Endothelial cell of umbilical vein (primary cell): Measurements from ENCODE around the gene PRSS21. TPM values are rescaled to one million over a fixed set of nuclear protein-coding genes. Genes with fewer than 3 reads are reported as not detected.

Experiments
- BruUV-seq: library from RNA; stranded (reverse); fragments of 400-500 nt; replicated peaks from 2 replicates; lab custom pipeline; 2021; lab: Mats Ljungman, UMichigan
- CTCF ChIA-PET: fragments of 300-600, 350-600 bp; sonication (Branson Sonifier 250); formaldehyde crosslinking; loops from one replicate; lab custom pipeline; 2021; ENCODE audit warnings: antibody characterized with exemption, inconsistent platforms; lab: Charles Lee
- POLR2A ChIA-PET: fragments of 300-600, 350-600 bp; sonication (Branson Sonifier 250); formaldehyde crosslinking; loops from one replicate; lab custom pipeline; 2021; ENCODE audit warnings: antibody characterized with exemption, inconsistent platforms; lab: Charles Lee
- DNase-seq: peaks from one replicate; pipeline ENCODE4 v3.0.0-alpha.2; 2011; ENCODE audit warnings: low read depth, low spot score
- FAIRE-seq: peaks from 2 replicates; lab custom pipeline; 2011; peaks lifted over from hg19 to GRCh38; lab: Jason Lieb, UNC
- H2AFZ ChIP-seq: 2 replicates; pipeline ENCODE4 v1.6.0; 2012; ENCODE audit warnings: low read depth, low read length, control low read depth, inconsistent platforms
- H3K27ac ChIP-seq: 2 replicates; pipeline ENCODE4 v1.5.1; 2011; ENCODE audit warnings: low read depth, mild to moderate bottlenecking, control low read depth, low read length, moderate library complexity; ENCODE audit not compliant: insufficient read depth
- H3K27me3 ChIP-seq, 2 experiments: 2 replicates each; pipeline versions ENCODE4 v1.6.0 to v1.6.1; 2011; ENCODE audit warnings: low read length in 2 of 2, mixed read lengths in 1 of 2; ENCODE audit not compliant: control insufficient read depth in 2 of 2, insufficient read depth in 2 of 2
- H3K36me3 ChIP-seq, 2 experiments: 2 replicates in 1 of 2; 3 replicates in 1 of 2; pipeline ENCODE4 v1.5.1; 2011; ENCODE audit warnings: low read length in 2 of 2, mild to moderate bottlenecking in 1 of 2, moderate library complexity in 1 of 2; ENCODE audit not compliant: control insufficient read depth in 2 of 2, insufficient read depth in 2 of 2; ENCODE audit errors: extremely low read depth in 1 of 2
- H3K4me1 ChIP-seq: 3 replicates; pipeline ENCODE4 v1.5.1; 2011; ENCODE audit warnings: mild to moderate bottlenecking, low read length; ENCODE audit not compliant: control insufficient read depth, insufficient read depth; ENCODE audit errors: extremely low read depth
- H3K4me2 ChIP-seq: 2 replicates; pipeline ENCODE4 v1.6.1; 2011; ENCODE audit warnings: low read length, control low read depth, mixed read lengths; ENCODE audit not compliant: insufficient read depth
- H3K4me3 ChIP-seq, 3 experiments: fragments of 200-600 bp in 1 of 3; sonication (generic), shearing (Covaris generic) in 1 of 3; replicated peaks in 1 of 3; 2 replicates each; pipeline ENCODE4 v1.5.1; 2011 to 2016; ENCODE audit warnings: control low read depth in 3 of 3, low read length in 3 of 3, mild to moderate bottlenecking in 2 of 3, inconsistent platforms in 1 of 3, low read depth in 1 of 3, moderate library complexity in 1 of 3; ENCODE audit not compliant: insufficient read depth in 1 of 3
- H3K79me2 ChIP-seq: 2 replicates; pipeline ENCODE4 v1.6.0; 2012; ENCODE audit warnings: low read length, inconsistent platforms; ENCODE audit not compliant: control insufficient read depth, insufficient read depth
- H3K9ac ChIP-seq: replicated peaks from 2 replicates; pipeline ENCODE3; 2011; ENCODE audit warnings: low read length, control low read depth; ENCODE audit not compliant: insufficient read depth; ENCODE audit errors: extremely low read depth
- H3K9me1 ChIP-seq: replicated peaks from 3 replicates; pipeline ENCODE4 v1.6.0; 2011; ENCODE audit warnings: mild to moderate bottlenecking, low read length; ENCODE audit not compliant: control insufficient read depth, insufficient read depth; ENCODE audit errors: extremely low read depth
- H3K9me3 ChIP-seq: replicated peaks from 2 replicates; pipeline ENCODE4 v1.5.1; 2012; ENCODE audit warnings: low read length, inconsistent platforms; ENCODE audit not compliant: control insufficient read depth, insufficient read depth
- H4K20me1 ChIP-seq: replicated peaks from 2 replicates; pipeline ENCODE3; 2011; ENCODE audit warnings: mild to moderate bottlenecking, low read length; ENCODE audit not compliant: control insufficient read depth, insufficient read depth; ENCODE audit errors: extremely low read depth
- EZH2 ChIP-seq: IDR thresholded peaks from 2 replicates; pipeline ENCODE4 v1.6.1; 2012; ENCODE audit warnings: borderline replicate concordance, low read depth, mild to moderate bottlenecking, moderate library complexity, low read length, inconsistent platforms; ENCODE audit not compliant: severe bottlenecking
- FOS ChIP-seq: IDR thresholded peaks from 2 replicates; pipeline ENCODE4 v1.6.1; 2011; ENCODE audit warnings: mild to moderate bottlenecking, low read length, moderate library complexity, borderline replicate concordance; ENCODE audit not compliant: insufficient read depth
- GATA2 ChIP-seq: IDR thresholded peaks from 2 replicates; pipeline ENCODE4 v1.7.0; 2011; ENCODE audit warnings: low read depth, mild to moderate bottlenecking, moderate library complexity, mixed read lengths, low read length; ENCODE audit not compliant: insufficient read length, insufficient read depth
- JUN ChIP-seq: IDR thresholded peaks from 2 replicates; pipeline ENCODE4 v1.6.1; 2011; ENCODE audit warnings: borderline replicate concordance, low read depth; ENCODE audit not compliant: insufficient read length, insufficient read depth
- MYC ChIP-seq: IDR thresholded peaks from one replicate; pipeline ENCODE4 v1.6.1; 2011; ENCODE audit warnings: mild to moderate bottlenecking, low read depth, low read length
- POLR2A ChIP-seq: IDR thresholded peaks from 2 replicates; pipeline ENCODE4 v1.6.1; 2012; ENCODE audit warnings: low read depth, mild to moderate bottlenecking, control low read depth, low read length
- POLR2AphosphoS5 ChIP-seq: IDR thresholded peaks from 2 replicates; pipeline ENCODE4 v1.6.1; 2012; ENCODE audit warnings: low read depth, mild to moderate bottlenecking, control low read depth, low read length, moderate library complexity; ENCODE audit not compliant: insufficient read depth
- dilution Hi-C: fragments of 300-500 bp; cut with MboI; formaldehyde crosslinking; loops from one replicate; pipeline ENCODE4 v1.15.0; 2019; ENCODE audit warnings: low sequenced_read_pairs; ENCODE audit not compliant: extremely low pct_ligation_motif_present
- intact Hi-C: fragments of 100-400 bp; cut with micrococcal nuclease; formaldehyde crosslinking; loops from one replicate; pipeline ENCODE4 v1.10.0; 2022
- polyA plus RNA-seq, 4 experiments: library from polyadenylated mRNA; depleted of rRNA in 3 of 4; stranded (reverse) in 3 of 4; unstranded in 1 of 4; fragments of >200 nt; gene quantifications; 2 replicates each; pipeline versions ENCODE4 v1.2.1 to v1.2.3, GENCODE V29; 2011 to 2012; ENCODE audit warnings: missing spikeins in 1 of 4
- total RNA-seq: library from RNA; stranded (reverse); gene quantifications from 2 replicates; pipeline ENCODE4 v1.2.3, GENCODE V29; 2021
- TF ChIP-seq, protein P1 (sequence below): IDR thresholded peaks from 2 replicates; pipeline ENCODE4 v1.6.1; 2011; ENCODE audit not compliant: insufficient read depth, insufficient read length
- TF ChIP-seq, protein P2 (sequence below), 2 donors: IDR thresholded peaks; 1 replicate in 1 of 2; 2 replicates in 1 of 2; pipeline ENCODE4 v1.5.1; 2011; ENCODE audit warnings: low read length in 2 of 2, mild to moderate bottlenecking in 2 of 2, moderate library complexity in 2 of 2, control low read depth in 1 of 2, inconsistent platforms in 1 of 2, low read depth in 1 of 2; ENCODE audit not compliant: insufficient read depth in 1 of 2; ENCODE audit errors: extremely low read depth in 1 of 2

Gene PRSS21
- total and polyA plus RNA-seq, 2 donors (not counting 3 experiments of a cell fraction or from before 2014, with no cell fraction given), result 0.28 TPM; not detected in 1

DNA sequence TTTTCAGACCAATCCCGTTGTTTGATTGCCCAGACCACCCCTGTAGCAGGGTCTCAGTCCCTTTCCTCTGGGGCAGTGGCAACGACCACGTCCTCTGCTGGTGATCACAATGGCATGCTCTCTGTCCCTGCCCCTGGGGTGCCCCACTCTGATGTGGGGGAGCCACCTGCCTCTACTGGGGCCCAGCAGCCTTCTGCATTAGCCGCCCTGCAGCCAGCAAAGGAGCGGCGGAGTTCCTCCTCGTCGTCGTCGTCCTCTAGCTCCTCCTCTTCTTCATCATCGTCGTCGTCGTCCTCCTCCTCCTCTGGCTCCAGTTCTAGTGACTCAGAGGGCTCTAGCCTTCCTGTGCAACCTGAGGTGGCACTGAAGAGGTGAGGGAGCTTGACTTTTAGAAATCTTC lies 49.1 kb upstream of the PRSS21 start:
- Histone ChIP-seq H3K4me1 (no peaks in the 10 kb centered on the region), H3K27ac (no peak overlapping the region), H4K20me1 (no peaks in the 10 kb centered on the region), H3K9me1 (no peaks in the 10 kb centered on the region), H3K36me3 (peaks cover 54 to 83% of the 10 kb centered on the region in 2 experiments), H3K9ac (no peak overlapping the region), H3K9me3 (no peaks in the 10 kb centered on the region), H3K79me2 (peaks cover 55% of the 10 kb centered on the region), H3K27me3 (no peaks in the 10 kb centered on the region), H2AFZ (no peak overlapping the region), H3K4me2 (no peak overlapping the region), H3K4me3 (no peak overlapping the region)
- FAIRE-seq (no peak), DNase-seq (no peak)
- TF ChIP-seq, protein P1, sequence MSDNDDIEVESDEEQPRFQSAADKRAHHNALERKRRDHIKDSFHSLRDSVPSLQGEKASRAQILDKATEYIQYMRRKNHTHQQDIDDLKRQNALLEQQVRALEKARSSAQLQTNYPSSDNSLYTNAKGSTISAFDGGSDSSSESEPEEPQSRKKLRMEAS, result no peak
- TF ChIP-seq POLR2A, result no peak
- TF ChIP-seq MYC, result no peak
- TF ChIP-seq GATA2, result no peak
- no peak for TF ChIP-seq FOS
- TF ChIP-seq POLR2AphosphoS5, result no peak
- TF ChIP-seq, protein P2, sequence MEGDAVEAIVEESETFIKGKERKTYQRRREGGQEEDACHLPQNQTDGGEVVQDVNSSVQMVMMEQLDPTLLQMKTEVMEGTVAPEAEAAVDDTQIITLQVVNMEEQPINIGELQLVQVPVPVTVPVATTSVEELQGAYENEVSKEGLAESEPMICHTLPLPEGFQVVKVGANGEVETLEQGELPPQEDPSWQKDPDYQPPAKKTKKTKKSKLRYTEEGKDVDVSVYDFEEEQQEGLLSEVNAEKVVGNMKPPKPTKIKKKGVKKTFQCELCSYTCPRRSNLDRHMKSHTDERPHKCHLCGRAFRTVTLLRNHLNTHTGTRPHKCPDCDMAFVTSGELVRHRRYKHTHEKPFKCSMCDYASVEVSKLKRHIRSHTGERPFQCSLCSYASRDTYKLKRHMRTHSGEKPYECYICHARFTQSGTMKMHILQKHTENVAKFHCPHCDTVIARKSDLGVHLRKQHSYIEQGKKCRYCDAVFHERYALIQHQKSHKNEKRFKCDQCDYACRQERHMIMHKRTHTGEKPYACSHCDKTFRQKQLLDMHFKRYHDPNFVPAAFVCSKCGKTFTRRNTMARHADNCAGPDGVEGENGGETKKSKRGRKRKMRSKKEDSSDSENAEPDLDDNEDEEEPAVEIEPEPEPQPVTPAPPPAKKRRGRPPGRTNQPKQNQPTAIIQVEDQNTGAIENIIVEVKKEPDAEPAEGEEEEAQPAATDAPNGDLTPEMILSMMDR (IDR thresholded peaks at IDR 0.05; ENCODE audit: extremely low read depth in 1 of 2, insufficient read depth in 1 of 2, low read depth in 1 of 2, low read length in 2 of 2), result no peak
- TF ChIP-seq JUN, result no peak
- TF ChIP-seq EZH2, result no peak
- dilution Hi-C loops (no loop called here), intact Hi-C loops (no loop called here)
- ChIA-PET POLR2A (no interaction called here), CTCF (interaction anchor here (1.3 kb wide), 1 partner anchor 9 kb away, joined by 3 read pairs; no protein-coding TSS in a partner anchor)
- no TSS peak for BruUV-seq
